SK-N-MC (cell line): ENCODE data around the gene C11orf54.
"Not testable (repeated sequence)": the region's sequence is repeated elsewhere in the genome, so short reads cannot be mapped to it uniquely, and the experiment has no call there.

Experiments
- DNase-seq: peaks from one replicate; pipeline ENCODE4 v3.0.0-alpha.2; 2011; ENCODE audit warnings: low read depth, low spot score
- H3K27ac ChIP-seq: fragments of 200-600 bp; sonication (generic); 2 replicates; pipeline ENCODE4 v1.5.1; 2016; ENCODE audit warnings: mixed run types
- H3K36me3 ChIP-seq: fragments of 200-600 bp; sonication (generic); 2 replicates; pipeline ENCODE4 v1.6.1; 2017; ENCODE audit warnings: antibody characterized with exemption, low read length, mixed read lengths; ENCODE audit not compliant: insufficient read depth
- H3K4me3 ChIP-seq: fragments of 200-600 bp; sonication (generic); 2 replicates; pipeline ENCODE4 v1.5.1; 2016
- H3K9ac ChIP-seq: fragments of 200-600 bp; sonication (generic); 2 replicates; pipeline ENCODE4 v1.8.0; 2017; ENCODE audit warnings: mixed run types, mixed read lengths; ENCODE audit not compliant: insufficient read length
- H3K9me3 ChIP-seq: fragments of 200-600 bp; sonication (generic); 2 replicates; pipeline ENCODE4 v1.6.1; 2017; ENCODE audit warnings: low read depth, mild to moderate bottlenecking, antibody characterized with exemption, low read length, moderate library complexity, mixed read lengths
- EZH2 ChIP-seq: fragments of 200-600 bp; sonication (generic); IDR thresholded peaks from one replicate; pipeline ENCODE4 v1.6.1; 2017; ENCODE audit warnings: antibody characterized with exemption
- FOXP2 ChIP-seq: optimal IDR thresholded peaks from 2 replicates; pipeline ENCODE3; 2011; ENCODE audit warnings: mild to moderate bottlenecking, moderate library complexity; ENCODE audit not compliant: insufficient read depth; ENCODE audit errors: extremely low read length, control extremely low read depth
- POLR2AphosphoS5 ChIP-seq: IDR thresholded peaks from 2 replicates; pipeline ENCODE4 v1.6.1; 2012; ENCODE audit warnings: mild to moderate bottlenecking, low read depth, low read length, borderline replicate concordance

The C11orf54 gene

GRCh38 chr11:93738647-93739081, 2.8 kb upstream of the C11orf54 start:
- TF ChIP-seq POLR2AphosphoS5 (0 out of 2 replicates have a peak, but pooled peaks have one; percentile 4), EZH2 (no peak)
- Histone ChIP-seq H3K4me3 (peak overlapping the region; percentile 98), H3K36me3 (peaks cover 69% of the 10 kb centered on the region), H3K9ac (peak overlapping the region; percentile 100), H3K9me3 (no peaks in the 10 kb centered on the region), H3K27ac (peak overlapping the region; percentile 93)
- DNase-seq = no peak

DNA sequence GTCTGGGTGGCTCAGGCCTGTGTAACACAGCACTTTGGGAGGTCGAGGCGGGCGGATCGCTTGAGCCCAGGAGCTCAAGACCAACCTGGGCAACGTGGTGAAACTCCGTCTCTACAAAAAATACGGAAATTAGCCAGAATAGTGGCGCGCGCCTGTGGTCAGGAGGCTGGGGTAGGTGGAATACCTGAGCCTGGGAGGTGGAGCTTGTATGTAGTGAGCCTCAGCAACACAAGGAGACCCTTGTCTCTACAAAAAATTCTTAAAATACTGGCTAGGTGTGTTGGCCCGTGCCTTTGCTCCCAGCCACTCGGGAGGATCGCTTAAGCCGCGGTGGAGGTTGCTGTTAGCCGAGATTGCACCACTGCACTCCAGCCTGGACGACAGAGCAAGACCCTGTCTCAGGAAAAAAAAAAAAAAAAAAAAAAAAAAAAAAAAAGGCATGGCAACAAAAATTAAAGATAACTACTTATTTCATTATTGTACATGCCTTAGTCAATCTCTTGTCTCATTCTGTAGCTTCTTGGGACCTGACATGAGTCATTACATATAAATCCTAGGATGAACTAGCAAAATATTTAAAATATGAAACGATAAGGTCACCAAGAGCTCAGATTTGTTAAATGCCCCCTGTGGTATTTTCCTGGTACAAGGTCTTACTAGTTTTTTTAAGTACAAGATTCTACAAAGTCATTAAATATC, 1.3 kb upstream of the C11orf54 start:
- Histone ChIP-seq H3K27ac (peak overlapping the region; percentile 93), H3K9ac (peak overlapping the region; percentile 100), H3K9me3 (no peaks in the 10 kb centered on the region), H3K36me3 (peaks cover 56% of the 10 kb centered on the region), H3K4me3 (peak overlapping the region; percentile 98)
- no peak for TF ChIP-seq FOXP2
- no peak for TF ChIP-seq EZH2
- TF ChIP-seq POLR2AphosphoS5 = no peak
- DNase-seq = no peak

DNA sequence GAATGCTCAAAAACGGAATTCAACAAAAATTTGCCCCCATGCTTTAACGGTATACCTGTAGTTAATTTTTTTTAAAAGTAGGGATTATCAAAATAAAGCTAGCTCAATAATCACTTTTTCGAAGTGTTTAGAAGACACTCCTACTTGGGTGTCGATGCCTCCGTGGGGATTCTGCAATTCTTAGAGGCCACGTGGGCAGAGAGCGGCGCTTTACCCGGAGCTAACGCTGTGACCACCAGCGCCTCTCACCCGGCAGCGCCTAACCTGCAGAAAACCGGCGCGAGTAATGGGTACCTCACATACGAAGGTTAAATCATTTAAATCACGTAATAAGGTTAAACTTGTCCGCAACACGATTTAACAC, 760 bp upstream of the C11orf54 start:
- no peak for DNase-seq
- no peaks in the 10 kb centered on the region for H3K9me3 ChIP-seq
- peak overlapping the region; percentile 98 for H3K4me3 ChIP-seq
- no peak for TF ChIP-seq EZH2
- TF ChIP-seq POLR2AphosphoS5 = no peak
- no peak for TF ChIP-seq FOXP2
- H3K27ac ChIP-seq = peak overlapping the region; percentile 93
- peak overlapping the region; percentile 100 for H3K9ac ChIP-seq
- H3K36me3 ChIP-seq = peaks cover 51% of the 10 kb centered on the region

GRCh38 chr11:93741882-93742226, 382 bp downstream of the C11orf54 start:
- peak overlapping the region; percentile 43; the same call in 1 of the 2 replicates for H3K27ac ChIP-seq
- peak overlapping the region; percentile 98 for H3K4me3 ChIP-seq
- TF ChIP-seq FOXP2 (no peak), EZH2 (no peak), POLR2AphosphoS5 (no peak)
- H3K9me3 ChIP-seq = no peaks in the 10 kb centered on the region
- no peak for DNase-seq
- H3K9ac ChIP-seq = peak overlapping the region; percentile 100
- peaks cover 39% of the 10 kb centered on the region for H3K36me3 ChIP-seq

DNA sequence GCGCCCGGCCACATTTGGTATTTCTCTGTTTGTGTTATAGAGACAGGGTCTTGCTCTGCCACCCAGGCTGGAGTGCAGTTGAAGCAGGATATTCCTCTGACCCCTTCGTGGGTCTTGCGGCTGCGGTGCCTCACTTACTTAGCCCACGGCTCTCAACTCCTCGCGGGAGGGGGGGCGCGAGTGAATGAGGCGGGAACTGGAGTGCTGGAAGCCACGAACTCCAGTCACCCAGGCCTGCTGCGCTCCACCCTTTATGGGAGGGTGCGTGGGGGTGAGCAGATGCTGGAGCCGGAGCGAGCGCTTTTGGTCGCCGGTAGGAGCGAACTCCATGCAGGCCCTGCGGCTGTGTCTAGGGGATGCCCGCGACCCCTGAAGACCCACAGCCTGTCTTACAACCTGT, 1.8 kb downstream of the C11orf54 start:
- no peak for DNase-seq
- Histone ChIP-seq H3K36me3 (peaks cover 25% of the 10 kb centered on the region), H3K4me3 (no peak overlapping the region), H3K27ac (no peak overlapping the region), H3K9me3 (no peaks in the 10 kb centered on the region), H3K9ac (no peak overlapping the region)
- TF ChIP-seq POLR2AphosphoS5 (no peak), FOXP2 (no peak), EZH2 (no peak)

DNA sequence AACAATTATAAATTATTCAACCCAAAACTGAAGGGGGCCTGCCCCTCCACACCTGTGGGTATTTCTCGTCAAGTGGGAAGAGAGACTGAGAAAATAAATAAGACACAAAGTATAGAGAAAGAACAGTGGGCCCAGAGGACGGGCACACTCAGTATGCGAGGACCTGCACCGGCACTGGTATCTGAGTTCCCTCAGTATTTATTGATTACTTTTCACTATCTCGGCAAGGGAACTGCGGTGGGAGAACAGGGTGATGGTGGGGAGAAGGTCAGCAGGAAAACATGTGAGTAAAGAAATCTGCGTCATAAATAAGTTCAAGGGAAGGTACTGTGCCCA, 3.2 kb downstream of the C11orf54 start:
- TF ChIP-seq EZH2 = no peak
- no peak for TF ChIP-seq POLR2AphosphoS5
- TF ChIP-seq FOXP2 = no peak
- no peak overlapping the region for H3K4me3 ChIP-seq
- no peaks in the 10 kb centered on the region for H3K9me3 ChIP-seq
- H3K36me3 ChIP-seq = peaks cover 12% of the 10 kb centered on the region
- peak overlapping the region; percentile 14 for H3K9ac ChIP-seq
- no peak overlapping the region for H3K27ac ChIP-seq
- no peak for DNase-seq

DNA sequence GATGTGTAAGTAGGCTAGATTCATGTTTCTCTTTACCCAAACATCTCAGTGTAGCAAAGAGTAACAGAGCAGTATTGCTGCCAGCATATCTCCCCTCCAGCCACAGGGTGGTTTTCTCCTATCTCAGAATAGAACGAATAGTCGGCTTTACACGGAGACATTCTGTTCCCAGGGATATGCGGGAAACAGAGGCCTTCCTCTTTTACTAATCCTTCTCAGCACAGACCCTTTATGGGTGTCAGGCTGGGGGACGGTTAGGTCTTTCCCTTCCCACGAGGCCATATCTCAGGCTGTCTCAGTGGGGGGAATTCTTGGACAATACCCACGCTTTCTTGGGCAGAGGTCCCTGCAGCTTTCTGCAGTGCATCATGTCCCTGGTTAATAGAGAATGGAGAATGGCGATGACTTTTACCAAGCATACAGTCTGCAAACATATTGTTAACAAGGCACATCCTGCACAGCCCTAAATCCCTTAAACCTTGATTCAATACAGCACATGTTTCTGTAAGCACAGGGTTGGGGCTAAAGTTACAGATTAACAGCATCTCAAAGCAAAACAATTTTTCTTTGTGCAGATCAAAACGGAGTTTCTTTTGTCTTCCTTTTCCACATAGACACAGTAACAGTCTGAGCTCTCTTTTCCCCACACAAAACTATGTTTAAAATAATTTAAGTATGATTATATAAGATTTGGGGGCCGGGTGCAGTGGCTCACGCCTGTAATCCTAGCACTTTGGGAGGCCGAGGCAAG, 3.7 kb downstream of the C11orf54 start:
- not testable (repeated sequence) for DNase-seq, H3K27ac ChIP-seq

GRCh38 chr11:93746101-93746500, 4.6 kb downstream of the C11orf54 start:
- no peak for DNase-seq
- H3K9ac ChIP-seq = no peak overlapping the region

More for the DNA sequence above, 3.7 kb downstream of the C11orf54 start:
- not testable (repeated sequence) for H3K36me3 ChIP-seq, H3K9ac ChIP-seq, H3K9me3 ChIP-seq, H3K4me3 ChIP-seq

More at GRCh38 chr11:93746101-93746500, 4.6 kb downstream of the C11orf54 start:
- Histone ChIP-seq H3K4me3 (no peak overlapping the region), H3K36me3 (0 out of 2 replicates have a peak, but pooled peaks cover 2% of the 10 kb centered on the region), H3K27ac (no peak overlapping the region), H3K9me3 (no peaks in the 10 kb centered on the region)
- TF ChIP-seq FOXP2 = no peak
- TF ChIP-seq POLR2AphosphoS5 = no peak
- TF ChIP-seq EZH2 = no peak
